HG02759 (cell line): ENCODE data around the gene THAP3.
"Not testable (repeated sequence)": the region's sequence is repeated elsewhere in the genome, so short reads cannot be mapped to it uniquely, and the experiment has no call there.

Source experiments
- ATAC-seq: cut with Tn5 transposase; IDR thresholded peaks from one replicate; pipeline ENCODE4 v1.9.1; 2021; ENCODE audit warnings: mild to moderate bottlenecking, moderate library complexity; ENCODE audit not compliant: unreplicated experiment

The THAP3 gene

GRCh38 chr1:6632588-6633514, 8.2 kb downstream of the THAP3 start:
- no peak for ATAC-seq

- no peak for ATAC-seq
Observed at GRCh38 chr1:6634371-6635052, 9.8 kb downstream of the THAP3 start.

GRCh38 chr1:6635161-6635909, 10.7 kb downstream of the THAP3 start:
- no peak for ATAC-seq

GRCh38 chr1:6635910-6636760, 11.5 kb downstream of the THAP3 start:
- no peak for ATAC-seq

- not testable (repeated sequence) for ATAC-seq
Observed at GRCh38 chr1:6636778-6637177, 12.1 kb downstream of the THAP3 start.

GRCh38 chr1:6637770-6638169, 13.1 kb downstream of the THAP3 start:
- no peak for ATAC-seq

GRCh38 chr1:6638226-6638625, 13.6 kb downstream of the THAP3 start:
- ATAC-seq: no peak

GRCh38 chr1:6640867-6641266, 16.2 kb downstream of the THAP3 start:
- not testable (repeated sequence) for ATAC-seq

- no peak for ATAC-seq
Observed at GRCh38 chr1:6645018-6645417, 20.4 kb downstream of the THAP3 start.

GRCh38 chr1:6646499-6647148, 22.0 kb downstream of the THAP3 start:
- ATAC-seq: no peak

GRCh38 chr1:6648556-6648955, 23.9 kb downstream of the THAP3 start:
- no peak for ATAC-seq

GRCh38 chr1:6651909-6652308, 27.2 kb downstream of the THAP3 start:
- ATAC-seq: no peak

- no peak for ATAC-seq
Observed at GRCh38 chr1:6652986-6653385, 28.3 kb downstream of the THAP3 start.

- no peak for ATAC-seq
Observed at GRCh38 chr1:6653436-6654290, 29.0 kb downstream of the THAP3 start.

- no peak for ATAC-seq
Observed at GRCh38 chr1:6657138-6657537, 32.5 kb downstream of the THAP3 start.

- no peak for ATAC-seq
Observed at GRCh38 chr1:6658359-6659060, 33.8 kb downstream of the THAP3 start.

GRCh38 chr1:6660415-6661049, 35.9 kb downstream of the THAP3 start:
- no peak for ATAC-seq

GRCh38 chr1:6662468-6662867, 37.8 kb downstream of the THAP3 start:
- not testable (repeated sequence) for ATAC-seq
